ENCODE data around the gene SARS1.

GRCh38 chr1:109279615-109280278 is 66.0 kb downstream of the SARS1 start:
- TF ChIP-seq FOXP2 (optimal IDR thresholded peaks at IDR 0.05; ENCODE audit: control extremely low read depth, extremely low read length, insufficient read depth) (no peak), EZH2 (IDR thresholded peaks at IDR 0.05) (no peak), POLR2AphosphoS5 (IDR thresholded peaks at IDR 0.05; ENCODE audit: borderline replicate concordance, low read depth, low read length) (no peak)
